Fibroblast of lung (primary cell): ENCODE data around the gene ZNF618. TPM values are rescaled to one million over a fixed set of nuclear protein-coding genes. Genes with fewer than 3 reads are reported as not detected.

Experiments
- DNase-seq, 2 donors: peaks; one replicate each; pipeline versions ENCODE4 v3.0.0 to v3.0.0-alpha.2; 2010; ENCODE audit warnings: low read depth in 2 of 2
- H2AFZ ChIP-seq: 2 replicates; pipeline ENCODE4 v1.5.1; 2012; ENCODE audit warnings: low read length, control low read depth, inconsistent platforms
- H3K27ac ChIP-seq: 2 replicates; pipeline ENCODE4 v1.5.1; 2011; ENCODE audit warnings: low read length, control low read depth; ENCODE audit not compliant: insufficient read depth
- H3K27me3 ChIP-seq: 2 replicates; pipeline ENCODE4 v1.5.1; 2011; ENCODE audit warnings: mild to moderate bottlenecking, low read length; ENCODE audit not compliant: control insufficient read depth, insufficient read depth
- H3K36me3 ChIP-seq: 2 replicates; pipeline ENCODE4 v1.5.1; 2011; ENCODE audit warnings: low read length; ENCODE audit not compliant: control insufficient read depth, insufficient read depth
- H3K4me1 ChIP-seq: 2 replicates; pipeline ENCODE4 v1.5.1; 2011; ENCODE audit warnings: low read length; ENCODE audit not compliant: control insufficient read depth, insufficient read depth; ENCODE audit errors: extremely low read depth
- H3K4me2 ChIP-seq: 2 replicates; pipeline ENCODE4 v1.5.1; 2011; ENCODE audit warnings: low read length, control low read depth; ENCODE audit not compliant: insufficient read depth; ENCODE audit errors: extremely low read depth
- H3K4me3 ChIP-seq, 4 experiments: fragments of 200-600 bp in 1 of 4; sonication (generic) in 1 of 4; replicated peaks in 1 of 4; 2 replicates each; pipeline ENCODE4 v1.5.1; 2011 to 2016; ENCODE audit warnings: low read length in 4 of 4, low read depth in 3 of 4, mild to moderate bottlenecking in 3 of 4, control low read depth in 2 of 4, inconsistent platforms in 1 of 4, mixed read lengths in 1 of 4; ENCODE audit not compliant: insufficient read depth in 1 of 4; ENCODE audit errors: control extremely low read depth in 1 of 4
- H3K79me2 ChIP-seq: 2 replicates; pipeline ENCODE4 v1.5.1; 2012; ENCODE audit warnings: mild to moderate bottlenecking, low read length, inconsistent platforms; ENCODE audit not compliant: control insufficient read depth, insufficient read depth
- H3K9ac ChIP-seq: 2 replicates; pipeline ENCODE4 v1.5.1; 2011; ENCODE audit warnings: mild to moderate bottlenecking, low read length, control low read depth; ENCODE audit not compliant: insufficient read depth
- H3K9me3 ChIP-seq: 2 replicates; pipeline ENCODE4 v1.5.1; 2012; ENCODE audit warnings: low read depth, low read length; ENCODE audit not compliant: control insufficient read depth, insufficient read depth
- H4K20me1 ChIP-seq: 2 replicates; pipeline ENCODE4 v1.5.1; 2011; ENCODE audit warnings: low read length; ENCODE audit not compliant: control insufficient read depth, insufficient read depth; ENCODE audit errors: extremely low read depth
- CTCF ChIP-seq, 2 donors: IDR thresholded peaks in 1 of 2; conservative IDR thresholded peaks in 1 of 2; 1 replicate in 1 of 2; 2 replicates in 1 of 2; pipeline ENCODE4 v1.5.1; 2011 to 2012; ENCODE audit warnings: low read length in 2 of 2, control low read depth in 1 of 2, inconsistent platforms in 1 of 2, low read depth in 1 of 2, mild to moderate bottlenecking in 1 of 2
- EZH2 ChIP-seq: IDR thresholded peaks from 2 replicates; pipeline ENCODE4 v1.5.1; 2012; ENCODE audit warnings: low read length, control low read depth, mild to moderate bottlenecking; ENCODE audit errors: missing control alignments
- polyA plus RNA-seq, 2 donors: library from polyadenylated mRNA; depleted of rRNA in 1 of 2; stranded (reverse) in 1 of 2; unstranded in 1 of 2; fragments of >200 nt; gene quantifications; 2 replicates each; pipeline ENCODE4 v1.2.1, GENCODE V29; 2011 to 2012; ENCODE audit warnings: missing spikeins in 1 of 2
- total RNA-seq: library from RNA; depleted of rRNA; stranded (reverse); fragments of >200 nt; gene quantifications from 2 replicates; pipeline ENCODE4 v1.2.1, GENCODE V29; 2014

The ZNF618 gene
- total and polyA plus RNA-seq, 2 donors (not counting 1 experiment from before 2014, with no cell fraction given): 6.6 to 8.6 TPM

GRCh38 chr9:113998114-113998513 lies 122.0 kb downstream of the ZNF618 start:
- Histone ChIP-seq H3K4me1 (peaks cover 8% of the 10 kb centered on the region), H3K9me3 (no peaks in the 10 kb centered on the region), H3K4me2 (no peak overlapping the region), H3K36me3 (peaks cover 6% of the 10 kb centered on the region), H2AFZ (no peak overlapping the region), H3K79me2 (no peaks in the 10 kb centered on the region), H3K4me3 (no peak overlapping the region), H4K20me1 (no peaks in the 10 kb centered on the region), H3K27me3 (no peaks in the 10 kb centered on the region), H3K9ac (no peak overlapping the region), H3K27ac (no peak overlapping the region)
- DNase-seq: no peak
- no peak for TF ChIP-seq EZH2
- TF ChIP-seq CTCF (conservative IDR thresholded peaks at IDR 0.05 in 1 of 2, IDR thresholded peaks at IDR 0.05 in 1 of 2; ENCODE audit: low read depth in 1 of 2, low read length in 2 of 2): no peak

GRCh38 chr9:113998525-113999255 lies 122.6 kb downstream of the ZNF618 start:
- Histone ChIP-seq H3K27me3 (no peaks in the 10 kb centered on the region), H3K4me2 (no peak overlapping the region), H3K36me3 (peaks cover 6% of the 10 kb centered on the region), H3K9ac (no peak overlapping the region), H3K4me3 (no peak overlapping the region), H3K79me2 (no peaks in the 10 kb centered on the region), H2AFZ (no peak overlapping the region), H4K20me1 (no peaks in the 10 kb centered on the region), H3K27ac (no peak overlapping the region), H3K4me1 (peaks cover 6% of the 10 kb centered on the region), H3K9me3 (no peaks in the 10 kb centered on the region)
- peak in 1 of 2 donors; percentile 18 for DNase-seq
- TF ChIP-seq EZH2 (no peak), CTCF (conservative IDR thresholded peaks at IDR 0.05 in 1 of 2, IDR thresholded peaks at IDR 0.05 in 1 of 2; ENCODE audit: low read depth in 1 of 2, low read length in 2 of 2) (peak; percentile 23 to 43)

GRCh38 chr9:113999256-114000062 lies 123.3 kb downstream of the ZNF618 start:
- Histone ChIP-seq H3K36me3 (peaks cover 6% of the 10 kb centered on the region), H3K4me2 (no peak overlapping the region), H3K79me2 (no peaks in the 10 kb centered on the region), H3K4me3 (no peak overlapping the region), H3K9ac (no peak overlapping the region), H3K27ac (no peak overlapping the region), H2AFZ (no peak overlapping the region), H3K9me3 (no peaks in the 10 kb centered on the region), H4K20me1 (no peaks in the 10 kb centered on the region), H3K4me1 (peaks cover under 1% of the 10 kb centered on the region), H3K27me3 (no peaks in the 10 kb centered on the region)
- TF ChIP-seq EZH2: no peak
- no peak for TF ChIP-seq CTCF (conservative IDR thresholded peaks at IDR 0.05 in 1 of 2, IDR thresholded peaks at IDR 0.05 in 1 of 2; ENCODE audit: low read depth in 1 of 2, low read length in 2 of 2)
- DNase-seq: peak in 1 of 2 donors; percentile 32
